GM23338 (cell line): Measurements from ENCODE around the gene SEPTIN8. TPM values are rescaled to one million over a fixed set of nuclear protein-coding genes. Genes with fewer than 3 reads are reported as not detected.
A peak's percentile ranks its signal among the peaks of the same experiment; 100 is the strongest.

ENCODE experiments used
- ATAC-seq: fragments of 200-7000 bp; cut with Tn5 transposase; 3 replicates; pipeline ENCODE4 v1.9.1; 2020
- DNase-seq: peaks from one replicate; pipeline ENCODE4 v3.0.0-alpha.2; 2015; ENCODE audit warnings: low spot score
- H2AFZ ChIP-seq: fragments of 200-600 bp; sonication (generic); 2 replicates; pipeline ENCODE4 v1.8.0; 2016; ENCODE audit warnings: antibody characterized with exemption, mild to moderate bottlenecking, moderate library complexity
- H3F3A ChIP-seq: fragments of 200-600 bp; sonication (generic); replicated peaks from 2 replicates; pipeline ENCODE4 v1.8.0; 2017; ENCODE audit warnings: antibody characterized with exemption, mixed run types, low read depth
- H3K27ac ChIP-seq: fragments of 200-600 bp; sonication (generic); 2 replicates; pipeline ENCODE4 v1.6.1; 2016; ENCODE audit warnings: low read depth
- H3K27me3 ChIP-seq: fragments of 200-600 bp; sonication (generic); 2 replicates; pipeline ENCODE4 v1.8.0; 2016; ENCODE audit warnings: mild to moderate bottlenecking, mixed run types, moderate library complexity; ENCODE audit not compliant: insufficient read depth
- H3K36me3 ChIP-seq: fragments of 200-600 bp; sonication (generic); 2 replicates; pipeline ENCODE4 v1.8.0; 2016; ENCODE audit warnings: mild to moderate bottlenecking; ENCODE audit not compliant: insufficient read depth
- H3K4me1 ChIP-seq: fragments of 200-600 bp; sonication (generic); 2 replicates; pipeline ENCODE4 v1.8.0; 2016; ENCODE audit warnings: mild to moderate bottlenecking, moderate library complexity; ENCODE audit not compliant: insufficient read depth
- H3K4me2 ChIP-seq: fragments of 200-600 bp; sonication (generic); 2 replicates; pipeline ENCODE4 v1.7.1; 2017; ENCODE audit warnings: mixed run types
- H3K4me3 ChIP-seq: fragments of 200-600 bp; sonication (generic); 2 replicates; pipeline ENCODE4 v1.6.1; 2016; ENCODE audit warnings: mixed run types
- H3K79me2 ChIP-seq: fragments of 200-600 bp; sonication (generic); replicated peaks from 2 replicates; pipeline ENCODE4 v1.8.0; 2017; ENCODE audit warnings: mild to moderate bottlenecking; ENCODE audit not compliant: insufficient read depth
- H3K9me2 ChIP-seq: fragments of 200-600 bp; sonication (generic); 2 replicates; pipeline ENCODE4 v1.8.0; 2017; ENCODE audit not compliant: insufficient read depth
- H4K20me1 ChIP-seq: fragments of 200-600 bp; sonication (generic); replicated peaks from 2 replicates; pipeline ENCODE4 v1.8.0; 2017; ENCODE audit warnings: mild to moderate bottlenecking; ENCODE audit not compliant: insufficient read depth
- H3K27ac Mint-ChIP-seq: 2 replicates; pipeline ENCODE4 v1.8.0; 2020; ENCODE audit warnings: inconsistent platforms, mild to moderate bottlenecking, moderate library complexity, mixed read lengths
- H3K27me3 Mint-ChIP-seq: 3 replicates; pipeline ENCODE4 v1.8.0; 2022; ENCODE audit warnings: low read depth, mild to moderate bottlenecking, moderate library complexity, mixed read lengths, inconsistent platforms; ENCODE audit not compliant: insufficient read depth, poor library complexity
- H3K36me3 Mint-ChIP-seq: 3 replicates; pipeline ENCODE4 v1.8.0; 2021; ENCODE audit warnings: low read depth, mild to moderate bottlenecking, inconsistent platforms, moderate library complexity, mixed read lengths
- H3K4me1 Mint-ChIP-seq: 3 replicates; pipeline ENCODE4 v1.8.0; 2020; ENCODE audit warnings: mild to moderate bottlenecking, inconsistent platforms, mixed read lengths
- H3K4me3 Mint-ChIP-seq: 3 replicates; pipeline ENCODE4 v1.8.0; 2021; ENCODE audit warnings: moderate library complexity, mild to moderate bottlenecking, inconsistent platforms, mixed read lengths
- H3K9me3 Mint-ChIP-seq: 3 replicates; pipeline ENCODE4 v1.8.0; 2020; ENCODE audit warnings: moderate library complexity, mild to moderate bottlenecking, inconsistent platforms, mixed read lengths
- CREB1 ChIP-seq: fragments of 250-450 bp; sonication (Bioruptor Pico); IDR thresholded peaks from 2 replicates; pipeline ENCODE4 v1.5.0; 2020; ENCODE audit warnings: low read depth, mild to moderate bottlenecking, moderate library complexity
- CTCF ChIP-seq, 2 experiments: fragments of 200-600 bp in 1 of 2; sonication (generic) in 1 of 2; conservative IDR thresholded peaks; 2 replicates each; pipeline versions ENCODE4 v1.5.1 to v1.6.1; 2016 to 2017; ENCODE audit warnings: antibody characterized with exemption in 2 of 2, low read depth in 2 of 2, mild to moderate bottlenecking in 2 of 2, moderate library complexity in 1 of 2
- EZH2 ChIP-seq: fragments of 200-600 bp; sonication (generic); IDR thresholded peaks from one replicate; pipeline ENCODE4 v1.8.0; 2017; ENCODE audit warnings: antibody characterized with exemption, mild to moderate bottlenecking, low read depth; ENCODE audit not compliant: unreplicated experiment
- EZH2phosphoT487 ChIP-seq: fragments of 200-600 bp; sonication (generic); IDR thresholded peaks from one replicate; pipeline ENCODE4 v1.8.1; 2018; ENCODE audit warnings: antibody characterized with exemption; ENCODE audit not compliant: unreplicated experiment
- JUNB ChIP-seq: IDR thresholded peaks from one replicate; pipeline ENCODE4 v1.6.1; 2016; ENCODE audit warnings: antibody characterized with exemption; ENCODE audit not compliant: unreplicated experiment
- NANOG ChIP-seq: IDR thresholded peaks from 2 replicates; pipeline ENCODE4 v1.6.1; 2016; ENCODE audit warnings: antibody characterized with exemption, borderline replicate concordance
- REST ChIP-seq: IDR thresholded peaks from one replicate; pipeline ENCODE4 v1.6.1; 2018; ENCODE audit warnings: antibody characterized with exemption; ENCODE audit not compliant: unreplicated experiment
- ZNF114 ChIP-seq: fragments of 250-450 bp; sonication (Bioruptor Pico); IDR thresholded peaks from 2 replicates; pipeline ENCODE4 v1.5.0; 2020; ENCODE audit warnings: mild to moderate bottlenecking, moderate library complexity
- ZNF331 ChIP-seq: fragments of 250-450 bp; sonication (Bioruptor Pico); IDR thresholded peaks from 2 replicates; pipeline ENCODE4 v1.5.0; 2020; ENCODE audit warnings: low read depth, mild to moderate bottlenecking, moderate library complexity
- polyA plus RNA-seq: library from polyadenylated mRNA; unstranded; fragments of >200 nt; fragmentation: Nextera tagmentation; extraction: Ambion mirVana; gene quantifications from 2 replicates; pipeline ENCODE4 v1.2.1, GENCODE V29; 2016
- total RNA-seq: library from RNA; depleted of rRNA; stranded (reverse); fragments of >200 nt; shearing (Covaris generic); gene quantifications from 2 replicates; pipeline ENCODE4 v1.2.3, GENCODE V29; 2014
- TF ChIP-seq, protein P1 (sequence below): fragments of 250-450 bp; sonication (Bioruptor Pico); IDR thresholded peaks from 2 replicates; pipeline ENCODE4 v1.5.0; 2020; ENCODE audit warnings: mild to moderate bottlenecking, moderate library complexity
- TF ChIP-seq, protein P2 (sequence below): IDR thresholded peaks from 2 replicates; pipeline ENCODE4 v1.6.1; 2016; ENCODE audit warnings: antibody characterized with exemption

The SEPTIN8 gene
- total and polyA plus RNA-seq, 2 experiments from 2014 or later = 8.8 to 45.0 TPM

GRCh38 chr5:132749506-132749905 lies 27.5 kb downstream of the SEPTIN8 start (continued):
- TF ChIP-seq, protein P1, sequence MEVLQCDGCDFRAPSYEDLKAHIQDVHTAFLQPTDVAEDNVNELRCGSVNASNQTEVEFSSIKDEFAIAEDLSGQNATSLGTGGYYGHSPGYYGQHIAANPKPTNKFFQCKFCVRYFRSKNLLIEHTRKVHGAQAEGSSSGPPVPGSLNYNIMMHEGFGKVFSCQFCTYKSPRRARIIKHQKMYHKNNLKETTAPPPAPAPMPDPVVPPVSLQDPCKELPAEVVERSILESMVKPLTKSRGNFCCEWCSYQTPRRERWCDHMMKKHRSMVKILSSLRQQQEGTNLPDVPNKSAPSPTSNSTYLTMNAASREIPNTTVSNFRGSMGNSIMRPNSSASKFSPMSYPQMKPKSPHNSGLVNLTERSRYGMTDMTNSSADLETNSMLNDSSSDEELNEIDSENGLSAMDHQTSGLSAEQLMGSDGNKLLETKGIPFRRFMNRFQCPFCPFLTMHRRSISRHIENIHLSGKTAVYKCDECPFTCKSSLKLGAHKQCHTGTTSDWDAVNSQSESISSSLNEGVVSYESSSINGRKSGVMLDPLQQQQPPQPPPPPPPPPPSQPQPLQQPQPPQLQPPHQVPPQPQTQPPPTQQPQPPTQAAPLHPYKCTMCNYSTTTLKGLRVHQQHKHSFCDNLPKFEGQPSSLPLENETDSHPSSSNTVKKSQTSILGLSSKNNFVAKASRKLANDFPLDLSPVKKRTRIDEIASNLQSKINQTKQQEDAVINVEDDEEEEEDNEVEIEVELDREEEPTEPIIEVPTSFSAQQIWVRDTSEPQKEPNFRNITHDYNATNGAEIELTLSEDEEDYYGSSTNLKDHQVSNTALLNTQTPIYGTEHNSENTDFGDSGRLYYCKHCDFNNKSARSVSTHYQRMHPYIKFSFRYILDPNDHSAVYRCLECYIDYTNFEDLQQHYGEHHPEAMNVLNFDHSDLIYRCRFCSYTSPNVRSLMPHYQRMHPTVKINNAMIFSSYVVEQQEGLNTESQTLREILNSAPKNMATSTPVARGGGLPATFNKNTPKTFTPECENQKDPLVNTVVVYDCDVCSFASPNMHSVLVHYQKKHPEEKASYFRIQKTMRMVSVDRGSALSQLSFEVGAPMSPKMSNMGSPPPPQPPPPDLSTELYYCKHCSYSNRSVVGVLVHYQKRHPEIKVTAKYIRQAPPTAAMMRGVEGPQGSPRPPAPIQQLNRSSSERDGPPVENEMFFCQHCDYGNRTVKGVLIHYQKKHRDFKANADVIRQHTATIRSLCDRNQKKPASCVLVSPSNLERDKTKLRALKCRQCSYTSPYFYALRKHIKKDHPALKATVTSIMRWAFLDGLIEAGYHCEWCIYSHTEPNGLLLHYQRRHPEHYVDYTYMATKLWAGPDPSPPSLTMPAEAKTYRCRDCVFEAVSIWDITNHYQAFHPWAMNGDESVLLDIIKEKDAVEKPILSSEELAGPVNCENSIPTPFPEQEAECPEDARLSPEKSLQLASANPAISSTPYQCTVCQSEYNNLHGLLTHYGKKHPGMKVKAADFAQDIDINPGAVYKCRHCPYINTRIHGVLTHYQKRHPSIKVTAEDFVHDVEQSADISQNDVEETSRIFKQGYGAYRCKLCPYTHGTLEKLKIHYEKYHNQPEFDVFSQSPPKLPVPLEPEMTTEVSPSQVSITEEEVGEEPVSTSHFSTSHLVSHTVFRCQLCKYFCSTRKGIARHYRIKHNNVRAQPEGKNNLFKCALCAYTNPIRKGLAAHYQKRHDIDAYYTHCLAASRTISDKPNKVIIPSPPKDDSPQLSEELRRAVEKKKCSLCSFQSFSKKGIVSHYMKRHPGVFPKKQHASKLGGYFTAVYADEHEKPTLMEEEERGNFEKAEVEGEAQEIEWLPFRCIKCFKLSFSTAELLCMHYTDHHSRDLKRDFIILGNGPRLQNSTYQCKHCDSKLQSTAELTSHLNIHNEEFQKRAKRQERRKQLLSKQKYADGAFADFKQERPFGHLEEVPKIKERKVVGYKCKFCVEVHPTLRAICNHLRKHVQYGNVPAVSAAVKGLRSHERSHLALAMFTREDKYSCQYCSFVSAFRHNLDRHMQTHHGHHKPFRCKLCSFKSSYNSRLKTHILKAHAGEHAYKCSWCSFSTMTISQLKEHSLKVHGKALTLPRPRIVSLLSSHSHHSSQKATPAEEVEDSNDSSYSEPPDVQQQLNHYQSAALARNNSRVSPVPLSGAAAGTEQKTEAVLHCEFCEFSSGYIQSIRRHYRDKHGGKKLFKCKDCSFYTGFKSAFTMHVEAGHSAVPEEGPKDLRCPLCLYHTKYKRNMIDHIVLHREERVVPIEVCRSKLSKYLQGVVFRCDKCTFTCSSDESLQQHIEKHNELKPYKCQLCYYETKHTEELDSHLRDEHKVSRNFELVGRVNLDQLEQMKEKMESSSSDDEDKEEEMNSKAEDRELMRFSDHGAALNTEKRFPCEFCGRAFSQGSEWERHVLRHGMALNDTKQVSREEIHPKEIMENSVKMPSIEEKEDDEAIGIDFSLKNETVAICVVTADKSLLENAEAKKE (CRISPR knock-in tag) = no peak
- TF ChIP-seq NANOG = no peak

DNA sequence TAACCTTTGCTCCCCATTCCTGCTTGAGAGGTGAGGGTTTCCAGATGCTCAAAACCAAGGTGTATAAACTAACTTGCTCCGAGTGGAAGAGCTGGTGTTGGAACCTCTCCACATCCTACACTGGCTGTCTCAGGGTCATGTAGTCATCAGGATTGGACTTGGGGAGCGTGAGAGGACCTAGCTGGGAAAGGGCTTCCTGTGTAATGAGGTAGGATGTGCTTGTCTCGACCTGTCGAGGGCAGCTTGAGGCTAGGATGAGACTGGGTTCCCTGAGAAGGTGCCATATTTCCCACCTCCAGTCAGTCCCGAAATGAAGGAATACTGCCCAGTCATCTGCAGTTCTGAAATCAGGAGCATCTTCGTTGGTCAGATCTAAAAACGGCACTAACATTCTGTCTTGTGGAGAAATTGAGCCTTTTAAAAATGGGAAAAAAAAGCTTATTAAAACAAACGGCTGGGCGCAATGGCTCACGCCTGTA lies 28.5 kb downstream of the SEPTIN8 start:
- H3K79me2 ChIP-seq = no peaks in the 10 kb centered on the region
- peaks cover 3% of the 10 kb centered on the region; the same call in 2 of the 3 replicates for H3K4me1 Mint-ChIP-seq
- TF ChIP-seq ZNF331 (CRISPR knock-in tag) = no peak
- TF ChIP-seq, protein P2, sequence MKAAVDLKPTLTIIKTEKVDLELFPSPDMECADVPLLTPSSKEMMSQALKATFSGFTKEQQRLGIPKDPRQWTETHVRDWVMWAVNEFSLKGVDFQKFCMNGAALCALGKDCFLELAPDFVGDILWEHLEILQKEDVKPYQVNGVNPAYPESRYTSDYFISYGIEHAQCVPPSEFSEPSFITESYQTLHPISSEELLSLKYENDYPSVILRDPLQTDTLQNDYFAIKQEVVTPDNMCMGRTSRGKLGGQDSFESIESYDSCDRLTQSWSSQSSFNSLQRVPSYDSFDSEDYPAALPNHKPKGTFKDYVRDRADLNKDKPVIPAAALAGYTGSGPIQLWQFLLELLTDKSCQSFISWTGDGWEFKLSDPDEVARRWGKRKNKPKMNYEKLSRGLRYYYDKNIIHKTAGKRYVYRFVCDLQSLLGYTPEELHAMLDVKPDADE = no peak
- TF ChIP-seq EZH2 = no peak
- no peak for TF ChIP-seq REST
- TF ChIP-seq JUNB = no peak
- no peak for TF ChIP-seq EZH2phosphoT487
- no peak for TF ChIP-seq CTCF (conservative IDR thresholded peaks at IDR 0.05; ENCODE audit: low read depth in 2 of 2)
- TF ChIP-seq CREB1 (CRISPR knock-in tag) = no peak
- TF ChIP-seq ZNF114 (CRISPR knock-in tag) = no peak

More for the DNA sequence above, 28.5 kb downstream of the SEPTIN8 start:
- Mint-ChIP-seq H3K36me3 (no peaks in the 10 kb centered on the region), H3K27ac (no peak overlapping the region), H3K4me3 (peak overlapping the region; percentile 55), H3K9me3 (no peaks in the 10 kb centered on the region), H3K27me3 (peaks cover 33% of the 10 kb centered on the region)
- Histone ChIP-seq H3K9me2 (no peaks in the 10 kb centered on the region), H3K27ac (no peak overlapping the region), H3K27me3 (peaks cover 62% of the 10 kb centered on the region), H4K20me1 (no peaks in the 10 kb centered on the region), H3K4me3 (peak overlapping the region; percentile 69), H2AFZ (0 out of 2 replicates have a peak overlapping the region, but pooled peaks have one; percentile 95), H3K36me3 (no peaks in the 10 kb centered on the region), H3K4me2 (peak overlapping the region; percentile 77), H3F3A (no peaks in the 10 kb centered on the region), H3K4me1 (no peaks in the 10 kb centered on the region; the same call in 1 of the 2 replicates)
- DNase-seq = no peak
- ATAC-seq = no peak
